D721Med (cell line): Measurements from ENCODE around the gene CBX8.

Experiments
- DNase-seq: peaks from one replicate; pipeline ENCODE4 v3.0.0; 2011; ENCODE audit warnings: low spot score; ENCODE audit not compliant: insufficient read length
- FAIRE-seq: peaks from 2 replicates; lab custom pipeline; 2011; peaks lifted over from hg19 to GRCh38; lab: Jason Lieb, UNC
- CTCF ChIP-seq: IDR thresholded peaks from 2 replicates; pipeline ENCODE4 v1.5.1; 2012; ENCODE audit warnings: mild to moderate bottlenecking, control low read depth; ENCODE audit not compliant: insufficient read depth; ENCODE audit errors: missing control alignments

The CBX8 gene

GRCh38 chr17:79806863-79807720 lies 10.2 kb upstream of the CBX8 start:
- no peak for DNase-seq
- FAIRE-seq: no peak
- no peak for TF ChIP-seq CTCF

DNA sequence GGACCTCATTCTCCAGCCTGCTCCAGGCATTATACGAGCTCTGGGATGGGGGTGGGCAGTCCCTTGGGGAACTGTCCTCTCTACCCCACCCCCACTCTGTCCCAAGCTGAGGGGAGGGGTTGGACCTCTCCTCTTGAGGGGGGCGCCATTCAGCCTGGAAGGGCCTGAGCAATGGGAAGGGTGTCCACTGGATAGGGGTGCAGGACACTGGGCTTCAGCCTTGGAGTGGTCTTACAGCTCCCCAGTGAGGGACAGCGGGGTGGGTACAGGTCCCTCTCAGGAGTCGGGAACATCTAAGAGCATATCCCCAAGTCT lies 9.5 kb upstream of the CBX8 start:
- TF ChIP-seq CTCF: no peak
- DNase-seq (no peak), FAIRE-seq (no peak)

DNA sequence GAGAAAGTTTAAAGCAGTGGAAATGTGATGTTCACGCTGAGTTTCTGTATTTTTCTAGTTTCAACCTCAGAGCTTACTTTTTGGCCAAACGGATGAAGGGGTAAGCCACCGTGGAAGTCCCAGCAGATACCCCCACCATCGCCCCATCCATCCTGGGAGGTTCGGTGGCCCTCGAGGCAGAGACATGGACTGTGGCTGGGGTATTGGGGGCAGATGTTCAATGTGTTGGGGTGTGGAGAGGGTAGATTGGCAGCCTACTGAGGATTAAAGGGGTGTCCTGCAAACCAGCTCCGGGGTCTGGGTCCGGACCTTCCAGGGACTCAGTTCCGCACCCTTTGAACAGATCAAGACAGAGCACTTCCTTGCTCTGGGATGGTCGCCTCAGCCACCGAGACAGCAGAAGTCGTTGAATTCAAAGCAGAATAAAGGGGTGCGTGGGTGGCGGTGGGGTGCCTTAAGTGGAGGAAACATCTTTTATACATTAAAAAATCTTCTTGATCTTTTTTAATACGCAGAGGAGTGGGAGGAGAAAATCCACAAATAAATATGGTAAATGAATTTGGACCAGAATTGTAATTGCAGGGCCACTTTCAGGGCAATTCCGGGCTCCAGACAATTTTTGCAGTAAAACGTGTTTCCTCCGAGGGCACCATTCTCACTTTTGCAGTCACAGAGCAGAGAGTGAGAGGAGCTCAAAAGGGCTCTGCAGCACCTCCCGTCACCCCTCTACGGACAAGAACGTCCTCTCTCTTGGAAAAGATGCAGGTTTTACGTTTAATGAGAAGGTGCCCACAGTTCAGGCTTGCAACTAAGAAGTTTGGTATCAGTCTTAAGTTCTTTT lies 8.2 kb upstream of the CBX8 start:
- no peak for TF ChIP-seq CTCF
- FAIRE-seq: no peak
- no peak for DNase-seq

DNA sequence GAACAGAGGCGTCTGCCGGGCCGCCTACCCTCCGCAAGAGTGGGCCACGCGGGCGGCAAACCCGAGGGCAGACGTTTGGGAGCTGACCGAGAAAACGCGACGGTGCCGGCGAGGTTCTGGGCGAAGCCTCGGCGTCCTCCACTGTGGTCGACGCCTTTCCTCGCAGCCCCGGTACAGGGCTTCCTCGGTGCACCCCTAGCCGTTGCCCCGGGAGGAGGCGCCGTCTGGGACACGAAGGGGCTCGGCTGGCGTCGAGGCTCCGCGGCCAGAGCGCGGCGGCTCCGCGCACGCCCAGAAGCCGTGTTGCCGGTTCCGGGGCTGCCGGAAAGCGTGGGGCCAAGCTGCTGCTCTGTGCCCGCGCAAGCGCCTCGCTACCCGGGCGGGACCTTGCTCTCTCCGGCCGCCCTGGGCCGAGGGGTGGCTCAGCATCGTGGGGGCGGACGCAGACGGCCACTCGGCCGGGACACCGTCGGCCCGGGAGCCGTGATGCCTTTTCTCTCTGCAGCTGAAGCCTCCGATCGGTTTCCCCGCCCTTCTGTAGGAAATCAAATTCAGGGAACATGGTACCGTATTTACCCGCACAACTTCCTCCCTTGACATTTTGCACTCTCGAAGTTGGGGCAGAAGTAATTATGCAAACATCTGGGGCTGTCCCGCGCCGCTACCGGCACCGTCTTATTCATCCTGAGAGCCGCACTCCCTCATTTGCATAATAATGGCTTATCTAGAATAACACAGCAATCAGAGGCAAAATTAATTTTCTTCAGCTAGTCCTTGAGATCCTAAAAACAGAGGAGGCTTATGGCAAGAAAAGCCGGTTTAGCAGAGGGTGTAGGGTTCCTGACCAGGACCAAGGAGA lies 7.3 kb upstream of the CBX8 start:
- FAIRE-seq (no peak), DNase-seq (no peak)
- no peak for TF ChIP-seq CTCF

GRCh38 chr17:79803421-79803996 lies 6.6 kb upstream of the CBX8 start:
- no peak for FAIRE-seq
- TF ChIP-seq CTCF: no peak
- DNase-seq: no peak

DNA sequence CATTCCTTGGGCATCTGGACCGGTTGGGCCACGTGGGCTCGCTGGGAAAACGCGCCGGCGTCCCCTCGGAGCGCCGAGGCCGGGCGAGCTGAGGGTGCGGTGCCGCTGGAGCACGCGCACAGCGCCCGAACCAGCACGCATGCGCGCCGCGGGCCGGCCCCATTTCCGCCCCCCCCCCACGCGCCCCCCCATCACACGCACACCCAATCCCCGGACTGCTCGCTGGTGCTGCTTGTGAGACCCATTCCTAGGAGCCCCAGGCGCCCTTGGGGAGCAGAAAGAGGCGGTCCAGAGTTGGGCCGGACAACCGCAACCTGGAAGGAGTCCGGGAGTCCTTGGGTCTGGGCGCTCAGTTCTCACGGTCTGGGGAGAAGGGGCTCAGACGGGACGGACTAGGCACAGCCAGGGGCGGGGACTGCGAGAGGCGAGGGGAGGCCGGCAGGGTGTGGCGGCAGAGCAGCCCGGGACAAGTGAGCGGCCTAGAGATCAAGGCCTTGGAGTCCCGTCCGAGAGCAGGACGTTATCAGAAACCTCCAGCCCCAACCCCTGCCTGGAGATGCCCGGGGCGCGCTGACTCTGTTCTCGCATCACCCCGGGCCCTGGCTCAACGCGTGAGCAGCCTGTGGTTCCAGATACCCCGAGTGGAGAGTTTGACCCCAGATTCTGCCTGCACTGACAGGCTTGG lies 6.0 kb upstream of the CBX8 start:
- no peak for TF ChIP-seq CTCF
- DNase-seq (no peak), FAIRE-seq (no peak)
